Measurements from ENCODE around the gene FAM107A. TPM values are rescaled to one million over a fixed set of nuclear protein-coding genes. Genes with fewer than 3 reads are reported as not detected.
A peak's percentile ranks its signal among the peaks of the same experiment; 100 is the strongest.

The FAM107A gene
- polyA plus RNA-seq, 3 donors, result 4.0 to 5.7 (median 4.6) TPM

DNA sequence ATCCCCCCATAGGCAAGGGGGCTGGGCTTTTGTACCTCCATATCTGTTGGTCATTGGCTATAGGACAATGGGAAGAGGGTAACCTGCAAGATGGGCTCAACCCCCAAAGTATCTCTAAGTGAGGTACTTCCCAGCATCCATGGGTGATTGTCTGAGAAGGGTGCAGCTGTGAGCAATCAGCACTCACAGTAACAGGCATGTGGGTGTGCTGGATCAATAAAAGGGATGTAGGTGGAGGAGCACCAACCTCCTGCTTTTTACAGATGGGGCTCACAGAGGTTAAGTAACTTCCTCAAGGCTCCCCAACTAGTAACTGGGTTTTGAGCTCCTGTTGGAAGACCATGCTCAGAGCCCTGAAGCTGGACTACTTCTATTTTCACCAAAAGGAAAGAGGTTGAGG is 26.4 kb upstream of the FAM107A start:
- DNase-seq (ENCODE audit: extremely low read depth in 1 of 11, low read depth in 9 of 11, low spot score in 4 of 11), result no peak

DNA sequence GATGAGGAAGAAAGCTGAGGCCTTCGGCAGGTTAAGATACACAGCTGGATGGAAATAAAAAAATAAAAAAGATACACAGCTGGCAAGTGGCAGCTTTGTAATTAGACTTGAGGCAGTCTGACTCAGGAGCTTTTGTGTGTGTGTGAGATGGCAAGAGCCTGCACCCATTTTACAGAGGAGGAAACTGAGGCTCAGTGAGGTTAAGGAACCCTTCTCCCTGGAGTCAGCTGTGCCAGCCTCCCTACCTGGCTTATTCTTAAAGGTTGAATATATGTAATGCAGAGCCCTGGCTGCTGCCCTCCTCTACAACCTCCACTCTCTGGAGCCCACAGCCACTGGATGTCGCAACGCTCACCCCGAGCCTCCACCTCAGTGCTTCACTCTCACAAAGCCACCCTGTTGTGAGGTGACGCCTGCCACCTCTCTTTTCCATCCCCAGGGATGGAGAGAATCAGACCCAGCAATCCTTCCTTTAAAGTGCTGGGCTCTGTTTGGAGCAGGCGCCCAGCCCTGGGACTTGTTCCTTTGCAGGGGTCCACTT is 20.6 kb upstream of the FAM107A start:
- DNase-seq (ENCODE audit: extremely low read depth in 1 of 11, low read depth in 9 of 11, low spot score in 4 of 11), result no peak

DNA sequence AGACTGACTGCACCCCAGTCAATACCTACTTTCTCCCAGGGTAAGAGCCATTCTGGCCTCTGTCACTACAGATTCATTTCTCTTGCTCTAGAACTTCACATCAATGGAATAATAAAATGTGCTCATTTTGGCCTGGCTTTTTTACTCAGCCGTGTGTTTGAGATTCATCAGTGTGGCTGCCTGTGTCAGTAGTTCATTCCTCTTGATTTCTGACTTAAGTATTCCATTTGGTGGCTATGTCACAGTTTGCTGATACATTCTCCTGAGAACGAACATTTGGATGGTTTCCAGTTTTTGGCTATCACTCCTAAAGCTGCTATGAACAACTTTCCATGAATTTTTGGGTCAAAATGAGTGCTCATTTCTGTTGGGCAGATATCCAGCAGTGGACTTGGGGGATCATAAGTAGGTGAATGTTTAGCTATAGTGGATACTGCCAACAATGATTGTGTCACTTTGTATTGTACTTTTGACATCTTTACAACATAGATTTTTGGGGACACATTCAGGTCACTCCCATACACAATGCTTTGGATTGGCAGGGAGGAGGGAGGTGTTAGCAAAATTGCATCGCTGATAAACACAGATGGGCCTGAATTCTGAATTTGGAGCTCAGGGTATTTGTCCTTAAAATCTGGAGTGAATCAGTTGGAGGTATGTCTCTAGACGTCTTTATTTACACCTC is 19.8 kb upstream of the FAM107A start:
- no peak for DNase-seq (ENCODE audit: extremely low read depth in 1 of 11, low read depth in 9 of 11, low spot score in 4 of 11)

DNA sequence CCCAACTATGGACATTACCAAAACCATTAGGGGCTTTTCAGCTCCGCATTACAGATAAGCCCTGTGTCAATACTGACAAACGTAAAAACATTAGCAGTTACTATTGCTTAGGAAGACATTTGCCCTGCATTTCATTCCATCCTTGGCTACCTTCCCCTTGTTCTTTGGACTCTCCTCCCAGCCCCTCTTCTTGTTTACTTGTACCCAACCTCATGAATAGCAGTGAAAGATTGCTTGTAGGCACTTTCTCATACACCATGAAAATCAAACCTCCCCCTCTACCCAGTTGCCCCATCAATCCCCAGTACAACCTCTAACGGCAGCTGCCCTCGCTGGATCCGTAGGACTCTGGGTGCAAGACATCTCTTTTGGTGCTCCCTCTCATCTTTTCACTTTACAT is 16.9 kb upstream of the FAM107A start:
- no peak for DNase-seq (ENCODE audit: extremely low read depth in 1 of 11, low read depth in 9 of 11, low spot score in 4 of 11)

DNA sequence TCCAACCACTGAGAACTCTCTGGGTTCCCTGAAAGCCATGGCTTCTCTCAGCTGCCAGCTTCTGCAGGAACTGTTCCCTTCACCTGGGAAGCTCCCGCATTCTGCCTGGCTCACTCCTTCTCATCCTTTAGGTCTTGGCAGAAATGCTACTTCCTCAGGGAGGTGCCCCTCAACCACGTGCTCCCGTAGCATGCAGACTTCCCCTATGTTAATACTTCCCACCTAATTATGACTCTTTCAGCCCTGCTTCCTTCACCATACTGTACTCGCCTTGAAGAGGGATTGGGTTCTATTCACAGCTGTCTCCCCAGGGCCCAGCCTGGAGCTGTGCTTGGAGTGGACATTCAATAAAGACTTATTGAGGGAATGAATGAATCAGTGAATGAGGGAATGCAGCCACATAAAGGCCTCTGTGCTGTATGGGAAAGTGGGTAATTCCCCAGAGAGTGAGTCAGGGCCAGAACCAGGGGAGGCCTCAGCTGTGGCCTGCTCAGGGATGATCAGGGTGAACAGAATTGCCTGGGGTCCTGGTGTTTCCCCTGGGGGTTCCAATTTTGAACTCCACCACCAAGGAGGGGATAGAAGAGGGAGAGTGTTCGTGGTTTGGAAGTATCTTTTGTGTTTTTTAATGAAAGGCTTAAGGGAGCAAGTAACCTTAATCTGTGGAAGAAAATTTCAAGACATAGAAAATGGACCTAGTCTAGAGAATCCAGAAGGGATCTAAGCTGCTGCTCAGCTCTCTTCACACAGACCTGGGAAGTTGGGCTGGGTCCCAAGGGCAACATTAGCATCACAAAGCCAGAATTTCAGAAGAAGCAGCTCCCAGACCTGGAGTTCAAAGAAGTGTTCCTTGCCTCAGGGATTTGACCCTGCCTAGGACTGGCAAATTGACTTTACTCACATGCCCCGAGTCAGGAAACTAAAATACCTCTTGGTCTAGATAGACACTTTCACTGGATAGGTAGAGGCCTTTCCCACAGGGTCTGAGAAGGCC is 14.6 kb upstream of the FAM107A start:
- DNase-seq (ENCODE audit: extremely low read depth in 1 of 11, low read depth in 9 of 11, low spot score in 4 of 11), result no peak

DNA sequence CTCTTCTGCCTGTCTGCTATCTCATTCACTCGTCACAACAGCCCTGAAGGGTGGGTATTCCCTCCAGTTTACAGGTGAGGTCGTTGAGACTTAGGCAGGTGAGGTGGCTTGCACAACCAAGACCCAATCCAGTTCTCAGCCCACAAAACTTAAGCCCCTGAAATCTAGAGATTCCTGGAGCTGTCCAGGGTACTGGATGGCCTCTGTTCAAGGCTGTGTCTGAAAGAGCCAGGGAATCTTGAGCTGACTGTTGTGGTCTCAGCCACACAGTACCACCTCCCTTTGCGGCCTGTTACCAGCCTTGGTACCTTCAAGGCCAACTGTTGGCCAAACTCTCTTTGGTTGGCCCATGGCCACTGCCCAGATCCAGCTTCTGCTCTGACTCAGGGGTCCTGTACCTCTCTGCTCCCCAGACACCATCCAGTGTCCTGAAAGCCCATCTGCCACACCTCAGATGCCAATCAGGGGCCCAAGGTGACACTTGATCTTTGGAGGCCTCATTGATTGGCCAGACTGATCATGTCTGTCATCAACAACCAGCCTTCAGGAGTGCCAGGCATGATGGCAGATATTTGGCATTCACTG is 10.9 kb upstream of the FAM107A start:
- DNase-seq (ENCODE audit: extremely low read depth in 1 of 11, low read depth in 9 of 11, low spot score in 4 of 11), result peak in 7 of 11 donors; percentile 42 to 80 (median 71)

DNA sequence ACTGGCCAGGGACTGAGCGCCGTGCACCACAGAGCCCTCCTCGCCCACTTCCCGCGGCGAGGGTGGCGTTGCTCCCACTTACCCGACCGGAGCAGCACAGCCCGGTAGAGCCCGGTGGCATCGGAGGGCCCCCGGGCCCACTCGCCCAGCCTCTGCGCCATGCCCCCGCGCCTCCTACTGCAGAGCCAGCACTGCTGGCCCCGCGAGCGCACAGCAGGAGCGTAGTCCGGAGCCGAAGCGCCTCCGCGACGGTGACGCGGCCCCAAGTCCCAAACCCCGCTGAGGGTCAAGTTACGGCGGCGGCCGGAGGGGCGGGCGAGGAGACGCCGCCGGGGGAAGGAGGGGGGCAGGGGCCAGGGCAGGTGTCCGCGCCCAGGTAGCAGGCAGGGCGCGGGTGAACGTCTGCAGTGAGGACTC is 9.6 kb upstream of the FAM107A start:
- peak in 1 of 11 donors; percentile 50 for DNase-seq (ENCODE audit: extremely low read depth in 1 of 11, low read depth in 9 of 11, low spot score in 4 of 11)

DNA sequence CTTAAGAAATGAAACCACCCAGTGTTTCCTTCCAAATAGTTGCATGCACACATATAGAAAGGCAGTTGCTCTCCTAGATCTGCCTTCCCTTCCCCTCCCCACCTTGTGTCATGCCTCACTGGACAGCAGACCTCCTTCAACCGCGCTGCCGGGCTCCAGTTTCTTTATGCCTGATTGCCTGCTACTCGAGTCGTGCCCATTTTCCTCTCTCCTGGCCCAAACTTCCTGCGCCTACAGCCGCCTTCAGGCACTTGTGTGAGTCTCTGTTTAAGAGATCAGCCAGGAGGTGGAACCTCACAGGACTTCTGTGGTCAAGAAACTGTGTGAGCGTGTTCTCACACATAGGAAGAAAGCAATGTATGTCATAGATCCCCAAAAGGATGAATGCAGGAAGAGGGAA is 8.8 kb upstream of the FAM107A start:
- DNase-seq (ENCODE audit: extremely low read depth in 1 of 11, low read depth in 9 of 11, low spot score in 4 of 11), result peak in 5 of 11 donors; percentile 37 to 70 (median 63)

DNA sequence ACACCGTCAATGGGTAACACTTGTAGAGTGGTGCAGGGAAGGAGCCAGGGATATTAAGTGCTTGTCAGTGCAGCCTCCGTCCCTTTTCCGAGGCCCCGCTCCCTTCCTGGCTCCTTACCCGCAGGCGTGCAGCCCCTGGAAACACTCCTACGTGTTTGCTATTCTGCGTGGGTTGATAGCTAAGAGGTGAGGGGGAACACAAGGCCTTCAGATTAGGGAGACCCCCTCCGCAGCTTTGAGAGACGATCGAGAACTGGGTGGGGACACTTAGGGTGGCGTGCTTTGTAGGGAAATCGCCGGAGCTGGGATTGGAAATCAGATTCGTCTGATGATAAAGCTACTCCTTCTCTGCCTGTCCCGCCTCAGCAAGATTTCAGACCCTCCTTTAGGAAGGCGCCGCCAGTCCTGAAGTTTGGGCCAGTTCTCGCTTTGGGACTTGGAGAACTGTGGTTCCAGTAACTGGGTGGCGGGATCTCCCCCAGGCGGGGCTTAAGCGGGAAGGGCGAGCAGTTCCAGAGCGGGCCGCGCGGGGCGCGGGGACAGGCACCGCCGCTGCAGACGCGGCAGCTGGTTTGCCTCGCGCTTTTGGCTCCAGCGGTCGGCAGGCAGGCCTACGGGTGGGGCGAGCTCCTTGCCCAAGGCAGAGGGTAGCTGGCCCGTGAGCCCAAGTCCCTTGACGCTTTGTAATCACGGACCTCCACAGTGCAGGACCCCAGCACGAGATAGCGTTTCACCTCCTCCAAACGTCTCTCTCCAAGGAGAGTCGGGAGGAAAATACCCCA is 8.0 kb upstream of the FAM107A start:
- DNase-seq (ENCODE audit: extremely low read depth in 1 of 11, low read depth in 9 of 11, low spot score in 4 of 11), result peak in 10 of 11 donors; percentile 65 to 80 (median 72)

DNA sequence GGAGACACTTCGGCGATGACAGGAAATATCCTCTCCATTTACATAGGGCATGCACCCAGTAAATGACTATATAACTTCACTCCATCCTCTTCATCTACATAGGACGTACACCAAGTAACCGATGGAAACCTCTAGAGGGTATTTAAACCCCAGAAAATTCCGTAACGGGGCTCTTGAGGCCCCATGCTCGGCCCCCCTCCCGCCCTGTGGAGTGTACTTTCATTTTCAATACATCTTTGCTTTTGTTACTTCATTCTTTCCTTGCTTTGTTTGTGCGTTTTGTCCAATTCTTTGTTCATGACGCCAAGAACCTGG is 7.5 kb upstream of the FAM107A start:
- no peak for DNase-seq (ENCODE audit: extremely low read depth in 1 of 11, low read depth in 9 of 11, low spot score in 4 of 11)

DNA sequence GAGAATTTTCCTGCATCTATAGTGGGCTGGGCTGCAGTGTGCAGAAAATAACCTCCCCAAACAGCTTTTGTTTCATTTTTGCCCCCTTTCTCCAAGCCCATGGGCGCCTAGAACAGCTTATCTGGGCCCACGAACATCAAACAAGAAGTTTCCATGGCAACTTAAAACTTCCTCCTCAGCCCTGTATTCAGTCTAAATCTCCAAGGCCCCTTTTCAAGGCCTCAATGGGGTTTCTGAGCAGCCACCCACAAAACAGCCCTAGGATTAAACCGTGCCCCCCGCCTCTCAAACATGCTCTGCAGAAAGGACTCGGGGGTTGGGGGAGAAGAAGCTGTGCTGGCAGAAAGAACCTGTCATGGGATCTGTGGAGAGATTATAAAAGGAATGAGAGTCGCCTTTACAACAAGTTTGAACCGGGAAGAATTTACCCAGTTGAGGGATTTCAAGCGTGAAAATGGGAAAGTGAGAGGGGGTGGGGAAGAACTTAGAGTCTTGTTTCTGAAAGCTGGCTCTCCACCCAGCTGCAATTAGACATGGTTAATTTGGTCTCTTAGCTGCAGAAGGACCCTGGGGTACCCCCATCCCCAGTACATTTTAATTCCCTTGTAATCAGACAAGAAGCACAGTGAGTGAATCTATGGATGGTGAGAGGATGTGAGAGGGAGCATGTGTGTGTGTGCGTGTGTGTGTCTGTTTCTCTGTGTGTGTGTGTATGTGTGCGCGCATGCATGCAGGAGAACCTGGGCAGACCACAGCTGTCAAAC is 4.3 kb upstream of the FAM107A start:
- DNase-seq (ENCODE audit: extremely low read depth in 1 of 11, low read depth in 9 of 11, low spot score in 4 of 11), result peak in 5 of 11 donors; percentile 45 to 75 (median 70)

DNA sequence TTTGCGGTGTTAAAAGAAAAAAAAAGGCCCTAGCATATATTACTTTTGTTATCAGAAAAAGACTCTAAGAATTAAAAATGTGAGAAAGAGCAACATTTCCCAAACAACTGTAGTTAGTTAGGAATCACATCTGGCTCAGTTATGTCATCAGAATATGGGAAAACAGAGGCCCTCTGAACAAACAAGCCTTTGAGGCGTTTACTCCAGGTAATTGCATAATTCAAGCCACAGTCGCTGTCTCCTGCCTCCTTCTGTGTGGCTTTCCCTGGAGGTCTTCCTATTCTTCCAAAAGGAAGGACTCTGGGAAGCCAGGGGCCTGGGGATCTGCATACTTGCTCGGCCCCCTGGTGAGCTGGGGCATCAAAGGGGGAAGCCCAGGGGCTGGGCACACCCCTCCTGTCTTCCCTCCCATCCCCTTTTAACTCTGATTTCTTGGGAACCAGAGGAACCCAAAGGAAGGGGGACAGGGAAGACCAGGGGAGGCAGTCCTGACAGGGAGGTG is 3.7 kb upstream of the FAM107A start:
- no peak for DNase-seq (ENCODE audit: extremely low read depth in 1 of 11, low read depth in 9 of 11, low spot score in 4 of 11)

DNA sequence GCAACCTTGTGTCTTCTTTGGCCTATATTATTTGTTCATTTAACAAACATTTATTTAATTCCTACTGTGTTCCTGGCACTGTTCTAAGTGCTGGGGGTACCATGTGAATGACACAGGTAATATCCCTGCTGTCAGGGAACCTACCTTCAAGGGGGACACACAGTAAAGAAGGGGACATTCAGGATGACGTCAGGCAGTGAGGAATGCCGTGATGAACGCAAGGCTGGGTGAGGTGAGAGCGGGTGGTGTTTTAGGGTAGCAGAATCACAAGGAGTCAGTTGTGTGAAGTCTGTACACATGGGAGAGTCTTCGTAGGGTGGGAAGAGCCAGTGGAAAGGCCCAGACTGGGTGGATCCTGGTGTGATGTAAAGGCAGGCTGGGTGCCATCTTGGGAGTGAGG is 1.7 kb upstream of the FAM107A start:
- no peak for DNase-seq (ENCODE audit: extremely low read depth in 1 of 11, low read depth in 9 of 11, low spot score in 4 of 11)

DNA sequence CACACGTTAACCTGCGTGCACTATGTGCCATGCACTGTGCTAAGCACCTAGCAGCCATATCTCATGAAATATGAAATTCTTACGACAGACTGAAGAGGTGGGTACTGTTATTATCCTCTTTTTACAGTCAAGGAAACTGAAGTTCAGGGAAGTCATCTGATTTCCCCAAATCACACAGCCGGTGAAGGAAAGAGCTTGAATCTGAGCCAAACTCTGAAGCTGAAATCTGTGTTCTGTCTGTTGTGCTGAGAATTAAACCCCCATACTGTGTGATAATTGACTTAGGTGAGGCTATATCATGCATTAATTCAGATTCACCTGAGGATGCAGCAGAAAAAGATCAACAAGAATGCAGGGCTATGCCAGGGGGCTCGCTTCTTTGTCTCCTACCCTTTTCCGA is 475 bp downstream of the FAM107A start:
- no peak for DNase-seq (ENCODE audit: extremely low read depth in 1 of 11, low read depth in 9 of 11, low spot score in 4 of 11)

DNA sequence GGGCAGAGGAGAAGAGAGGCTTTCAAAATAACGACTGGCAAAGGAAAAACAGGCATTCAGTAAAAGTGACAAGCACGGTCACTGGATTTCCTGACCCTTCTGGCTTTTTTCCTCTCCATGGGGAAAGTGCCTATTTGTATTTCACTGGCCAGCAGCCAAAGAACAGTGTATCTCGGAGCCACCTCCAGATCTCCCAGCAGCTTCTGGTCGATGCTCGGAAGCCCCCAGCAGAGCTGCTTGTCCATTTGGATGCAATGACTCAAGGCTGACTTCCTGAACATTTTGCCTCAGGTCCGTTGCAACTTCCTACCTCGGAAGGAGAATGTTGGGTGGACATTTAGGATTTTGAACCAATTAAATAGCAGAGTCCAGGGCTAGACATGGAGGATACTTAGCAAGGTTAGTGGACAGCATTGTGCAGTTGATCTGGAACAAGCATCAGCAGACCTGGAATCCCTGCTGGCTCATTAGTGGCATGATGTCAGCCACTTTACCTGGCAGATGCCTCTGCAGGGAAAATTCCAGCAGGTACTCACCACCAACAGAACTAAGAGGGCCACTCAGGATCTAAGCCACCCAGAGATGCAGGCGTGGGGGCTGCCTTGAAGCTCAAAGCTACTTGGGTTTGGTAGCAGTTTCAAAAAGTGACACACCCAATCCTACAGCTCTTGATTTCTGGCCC is 1.1 kb downstream of the FAM107A start:
- DNase-seq (ENCODE audit: extremely low read depth in 1 of 11, low read depth in 9 of 11, low spot score in 4 of 11), result no peak

DNA sequence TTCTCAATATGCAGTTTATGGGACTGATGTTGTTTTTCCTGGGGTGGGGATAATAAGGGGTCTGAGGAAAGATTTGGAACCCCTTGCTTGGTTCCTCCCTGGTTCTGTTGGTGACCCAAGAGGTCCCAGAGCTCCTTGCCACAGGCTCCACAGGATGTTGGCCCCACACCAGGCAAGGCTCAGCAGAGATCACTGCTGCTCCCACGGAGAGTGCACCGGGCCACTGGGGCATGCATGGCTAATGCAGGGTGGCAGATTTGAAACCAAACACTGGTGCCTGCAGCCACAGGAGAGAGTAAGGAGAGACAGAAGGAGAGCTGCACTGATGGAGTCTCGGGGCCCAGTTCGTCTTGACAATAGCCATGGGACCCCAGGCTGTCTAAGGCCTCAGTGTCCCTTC is 2.5 kb downstream of the FAM107A start:
- no peak for DNase-seq (ENCODE audit: extremely low read depth in 1 of 11, low read depth in 9 of 11, low spot score in 4 of 11)

DNA sequence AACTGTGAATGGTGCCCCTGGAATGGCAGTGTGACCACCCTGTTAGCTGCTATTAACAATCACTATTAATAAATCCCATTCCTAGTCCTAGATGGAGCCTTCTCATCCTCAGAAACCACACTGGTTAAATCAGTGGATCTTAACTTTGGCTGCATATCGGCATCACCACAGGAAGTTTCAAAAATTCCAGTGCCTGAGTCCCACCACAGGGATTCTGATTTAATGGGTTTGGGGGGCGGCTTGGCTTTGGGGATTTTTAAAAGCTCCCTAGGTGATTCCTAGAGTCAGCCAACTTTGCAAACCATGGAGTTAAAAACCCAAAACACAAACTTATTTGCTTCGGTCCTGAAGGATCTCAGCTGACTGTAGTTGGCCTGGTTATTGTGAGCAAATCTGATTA is 3.1 kb downstream of the FAM107A start:
- no peak for DNase-seq (ENCODE audit: extremely low read depth in 1 of 11, low read depth in 9 of 11, low spot score in 4 of 11)

DNA sequence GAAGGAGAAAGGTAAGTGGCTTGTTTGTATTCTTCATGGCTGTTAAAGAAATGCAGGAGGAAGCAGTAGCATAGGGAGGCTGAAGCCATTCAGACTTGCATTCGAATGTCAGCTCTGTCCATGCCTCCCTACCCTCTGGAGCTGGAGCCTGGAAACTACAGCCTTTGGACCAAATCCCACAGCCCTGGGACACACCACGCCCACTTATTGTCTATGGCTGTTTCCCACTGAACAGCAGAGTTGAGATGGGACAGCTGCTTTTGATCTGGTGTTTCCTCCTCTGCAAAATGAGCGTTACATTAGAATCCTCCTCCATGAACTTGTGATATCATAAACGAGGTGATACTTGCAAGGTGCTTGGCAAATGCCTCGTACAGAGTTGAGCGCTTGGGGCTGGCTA is 3.6 kb downstream of the FAM107A start:
- DNase-seq (ENCODE audit: extremely low read depth in 1 of 11, low read depth in 9 of 11, low spot score in 4 of 11), result peak in 5 of 11 donors; percentile 39 to 64 (median 61)

All from renal cortex interstitium (tissue), 11 donors.